Gastroesophageal sphincter (tissue), 3 donors: ENCODE data around the gene IFI44.

Experiments used
- EP300 ChIP-seq: sonication (generic); formaldehyde crosslinking; IDR thresholded peaks from one replicate; pipeline ENCODE4 v1.6.1; 2017; ENCODE audit warnings: antibody characterized with exemption, mild to moderate bottlenecking
- POLR2A ChIP-seq, 2 donors: fragments of 450-650 bp; IDR thresholded peaks; one replicate each; pipeline ENCODE4 v1.6.1; 2017; ENCODE audit warnings: antibody characterized with exemption in 2 of 2, mild to moderate bottlenecking in 2 of 2, moderate library complexity in 1 of 2
- POLR2AphosphoS5 ChIP-seq: sonication (generic); formaldehyde crosslinking; IDR thresholded peaks from one replicate; pipeline ENCODE4 v1.6.1; 2017; ENCODE audit warnings: antibody characterized with exemption
- TF ChIP-seq, protein P1 (sequence below), 4 experiments: fragments of 200-600 bp in 2 of 4; fragments of 450-650 bp in 2 of 4; sonication (generic) in 1 of 4; IDR thresholded peaks; one replicate each; pipeline ENCODE4 v1.5.1; 2017 to 2019; ENCODE audit warnings: antibody characterized with exemption in 4 of 4, mild to moderate bottlenecking in 2 of 4, moderate library complexity in 2 of 4

DNA sequence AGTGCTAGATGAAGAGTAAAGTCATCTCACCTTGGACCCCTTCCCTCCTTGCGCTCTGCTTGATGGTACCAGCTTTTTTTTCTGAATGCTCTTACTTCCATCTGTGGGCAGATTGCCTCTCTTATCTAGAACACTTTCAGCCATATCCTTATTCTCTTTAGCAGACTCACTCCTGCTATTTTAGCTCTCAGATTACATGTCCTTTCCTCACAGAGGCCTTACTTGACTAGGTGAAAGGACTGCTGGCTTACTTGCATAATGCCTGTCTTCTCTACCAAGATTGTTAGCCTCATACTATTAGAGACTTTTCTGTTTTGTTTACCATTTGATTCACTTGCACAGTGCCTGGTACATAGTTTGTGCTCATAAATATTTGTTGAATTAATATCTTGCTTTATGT lies 9.3 kb downstream of the IFI44 start:
- TF ChIP-seq, protein P1, sequence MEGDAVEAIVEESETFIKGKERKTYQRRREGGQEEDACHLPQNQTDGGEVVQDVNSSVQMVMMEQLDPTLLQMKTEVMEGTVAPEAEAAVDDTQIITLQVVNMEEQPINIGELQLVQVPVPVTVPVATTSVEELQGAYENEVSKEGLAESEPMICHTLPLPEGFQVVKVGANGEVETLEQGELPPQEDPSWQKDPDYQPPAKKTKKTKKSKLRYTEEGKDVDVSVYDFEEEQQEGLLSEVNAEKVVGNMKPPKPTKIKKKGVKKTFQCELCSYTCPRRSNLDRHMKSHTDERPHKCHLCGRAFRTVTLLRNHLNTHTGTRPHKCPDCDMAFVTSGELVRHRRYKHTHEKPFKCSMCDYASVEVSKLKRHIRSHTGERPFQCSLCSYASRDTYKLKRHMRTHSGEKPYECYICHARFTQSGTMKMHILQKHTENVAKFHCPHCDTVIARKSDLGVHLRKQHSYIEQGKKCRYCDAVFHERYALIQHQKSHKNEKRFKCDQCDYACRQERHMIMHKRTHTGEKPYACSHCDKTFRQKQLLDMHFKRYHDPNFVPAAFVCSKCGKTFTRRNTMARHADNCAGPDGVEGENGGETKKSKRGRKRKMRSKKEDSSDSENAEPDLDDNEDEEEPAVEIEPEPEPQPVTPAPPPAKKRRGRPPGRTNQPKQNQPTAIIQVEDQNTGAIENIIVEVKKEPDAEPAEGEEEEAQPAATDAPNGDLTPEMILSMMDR (IDR thresholded peaks at IDR 0.05) = no peak
- TF ChIP-seq POLR2AphosphoS5 (no peak), EP300 (no peak), POLR2A (IDR thresholded peaks at IDR 0.05) (no peak)
